ENCODE data around the gene C22orf23. TPM values are rescaled to one million over a fixed set of nuclear protein-coding genes. Genes with fewer than 3 reads are reported as not detected.

Gene C22orf23
- total RNA-seq, 1 donor from 2014 or later = 0.54 TPM

DNA sequence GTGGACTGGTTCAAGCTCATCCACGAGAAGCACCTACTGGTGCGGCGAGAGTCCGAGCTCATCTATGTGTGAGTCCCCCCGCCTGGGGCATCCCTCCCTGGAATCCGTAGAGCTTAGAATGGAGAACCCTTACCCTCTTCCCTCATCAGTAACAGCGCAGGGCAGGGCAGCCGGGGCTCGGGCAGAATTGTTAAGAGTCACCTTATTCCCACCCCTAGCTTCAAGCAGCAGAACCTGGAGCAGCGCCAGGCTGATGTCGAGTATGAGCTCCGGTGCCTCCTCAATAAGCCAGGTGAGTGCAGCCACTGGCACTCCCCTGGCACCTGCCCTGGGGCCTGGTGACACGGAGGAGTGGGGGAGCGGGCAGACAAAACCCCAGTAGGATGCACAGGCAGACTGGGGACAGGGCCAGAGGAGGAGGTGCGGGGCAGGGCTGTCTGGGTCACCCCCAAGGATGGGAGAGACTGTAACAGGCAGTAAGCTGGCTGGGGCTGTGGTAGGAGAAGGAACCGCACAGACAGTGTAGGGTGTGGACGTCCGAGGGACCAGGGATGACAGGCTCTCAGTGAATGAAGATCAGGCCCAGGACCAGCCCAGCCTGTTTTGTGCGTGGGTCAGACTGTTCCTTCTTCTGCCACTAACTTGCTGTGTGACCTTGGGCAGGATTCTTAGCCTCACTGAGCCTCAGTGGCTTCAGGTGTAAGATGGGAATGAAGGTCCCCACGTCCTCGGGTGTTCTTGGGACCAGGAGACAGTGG is 20.4 kb downstream of the C22orf23 start:
- Mint-ChIP-seq H3K4me1 (ENCODE audit: unreplicated experiment) (peaks cover 9% of the 10 kb centered on the region), H3K27ac (ENCODE audit: unreplicated experiment) (peak overlapping the region; percentile 63), H3K4me3 (ENCODE audit: unreplicated experiment) (no peak overlapping the region), H3K9me3 (ENCODE audit: unreplicated experiment) (no peaks in the 10 kb centered on the region), H3K36me3 (ENCODE audit: low read depth, unreplicated experiment) (peaks cover 31% of the 10 kb centered on the region), H3K27me3 (ENCODE audit: unreplicated experiment) (peaks cover 15% of the 10 kb centered on the region)
- DNase-seq (ENCODE audit: low spot score) = no peak
- TF ChIP-seq, protein P1, sequence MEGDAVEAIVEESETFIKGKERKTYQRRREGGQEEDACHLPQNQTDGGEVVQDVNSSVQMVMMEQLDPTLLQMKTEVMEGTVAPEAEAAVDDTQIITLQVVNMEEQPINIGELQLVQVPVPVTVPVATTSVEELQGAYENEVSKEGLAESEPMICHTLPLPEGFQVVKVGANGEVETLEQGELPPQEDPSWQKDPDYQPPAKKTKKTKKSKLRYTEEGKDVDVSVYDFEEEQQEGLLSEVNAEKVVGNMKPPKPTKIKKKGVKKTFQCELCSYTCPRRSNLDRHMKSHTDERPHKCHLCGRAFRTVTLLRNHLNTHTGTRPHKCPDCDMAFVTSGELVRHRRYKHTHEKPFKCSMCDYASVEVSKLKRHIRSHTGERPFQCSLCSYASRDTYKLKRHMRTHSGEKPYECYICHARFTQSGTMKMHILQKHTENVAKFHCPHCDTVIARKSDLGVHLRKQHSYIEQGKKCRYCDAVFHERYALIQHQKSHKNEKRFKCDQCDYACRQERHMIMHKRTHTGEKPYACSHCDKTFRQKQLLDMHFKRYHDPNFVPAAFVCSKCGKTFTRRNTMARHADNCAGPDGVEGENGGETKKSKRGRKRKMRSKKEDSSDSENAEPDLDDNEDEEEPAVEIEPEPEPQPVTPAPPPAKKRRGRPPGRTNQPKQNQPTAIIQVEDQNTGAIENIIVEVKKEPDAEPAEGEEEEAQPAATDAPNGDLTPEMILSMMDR (IDR thresholded peaks at IDR 0.05; ENCODE audit: unreplicated experiment) = no peak

DNA sequence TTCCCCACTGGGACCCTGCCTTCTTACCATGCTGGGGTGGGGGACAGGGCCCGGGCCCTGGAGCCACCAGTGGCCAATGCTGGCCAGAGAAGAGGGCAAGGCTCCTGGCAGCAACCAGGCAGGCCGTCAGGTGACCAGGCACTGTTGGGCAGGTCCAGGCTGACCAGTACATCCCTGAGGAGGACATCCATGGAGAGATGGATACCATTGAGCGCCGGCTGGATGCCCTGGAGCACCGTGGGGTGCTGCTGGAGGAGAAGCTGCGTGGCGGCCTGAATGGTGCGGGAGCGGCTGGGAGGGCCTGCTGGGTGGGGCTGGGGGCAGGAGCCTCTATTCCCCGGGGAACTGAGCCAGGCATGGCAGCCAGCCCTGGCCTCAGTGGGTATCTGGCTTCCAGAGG is 21.0 kb downstream of the C22orf23 start:
- Mint-ChIP-seq H3K4me3 (ENCODE audit: unreplicated experiment) (no peak overlapping the region), H3K27me3 (ENCODE audit: unreplicated experiment) (peaks cover 10% of the 10 kb centered on the region), H3K36me3 (ENCODE audit: low read depth, unreplicated experiment) (peaks cover 25% of the 10 kb centered on the region), H3K9me3 (ENCODE audit: unreplicated experiment) (no peaks in the 10 kb centered on the region), H3K27ac (ENCODE audit: unreplicated experiment) (no peak overlapping the region), H3K4me1 (ENCODE audit: unreplicated experiment) (peaks cover 9% of the 10 kb centered on the region)
- DNase-seq (ENCODE audit: low spot score) = no peak
- TF ChIP-seq, protein P1 (IDR thresholded peaks at IDR 0.05; ENCODE audit: unreplicated experiment) = no peak

DNA sequence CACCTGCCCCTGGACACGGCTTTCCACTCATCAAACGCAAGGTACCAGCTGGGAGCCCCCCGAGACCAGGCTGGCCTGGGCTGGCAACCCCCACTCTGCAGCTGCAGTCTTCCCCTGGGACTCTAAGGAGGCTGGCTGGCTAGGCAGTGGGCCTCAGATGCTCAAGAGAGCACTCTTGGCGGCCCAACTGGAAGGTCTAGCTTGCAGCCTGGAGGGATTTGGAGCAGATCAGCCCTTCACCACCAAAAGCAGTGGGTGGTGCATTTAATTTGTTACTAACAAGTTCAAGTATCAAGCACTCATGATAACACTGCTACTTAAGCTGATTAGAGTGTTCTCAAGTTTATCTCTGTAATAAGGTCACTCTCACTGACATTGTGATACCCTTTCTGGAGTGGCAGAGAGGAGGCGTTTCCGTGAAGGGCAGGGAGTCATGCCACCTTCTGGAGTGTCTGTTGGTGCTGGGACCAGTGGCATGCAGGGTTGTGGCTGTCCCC is 21.5 kb downstream of the C22orf23 start:
- TF ChIP-seq, protein P1 (IDR thresholded peaks at IDR 0.05; ENCODE audit: unreplicated experiment) = no peak
- Mint-ChIP-seq H3K27me3 (ENCODE audit: unreplicated experiment) (peaks cover 10% of the 10 kb centered on the region), H3K9me3 (ENCODE audit: unreplicated experiment) (no peaks in the 10 kb centered on the region), H3K36me3 (ENCODE audit: low read depth, unreplicated experiment) (peaks cover 25% of the 10 kb centered on the region), H3K4me3 (ENCODE audit: unreplicated experiment) (peak overlapping the region; percentile 37), H3K27ac (ENCODE audit: unreplicated experiment) (peak overlapping the region; percentile 26), H3K4me1 (ENCODE audit: unreplicated experiment) (peaks cover 9% of the 10 kb centered on the region)
- DNase-seq (ENCODE audit: low spot score) = no peak

DNA sequence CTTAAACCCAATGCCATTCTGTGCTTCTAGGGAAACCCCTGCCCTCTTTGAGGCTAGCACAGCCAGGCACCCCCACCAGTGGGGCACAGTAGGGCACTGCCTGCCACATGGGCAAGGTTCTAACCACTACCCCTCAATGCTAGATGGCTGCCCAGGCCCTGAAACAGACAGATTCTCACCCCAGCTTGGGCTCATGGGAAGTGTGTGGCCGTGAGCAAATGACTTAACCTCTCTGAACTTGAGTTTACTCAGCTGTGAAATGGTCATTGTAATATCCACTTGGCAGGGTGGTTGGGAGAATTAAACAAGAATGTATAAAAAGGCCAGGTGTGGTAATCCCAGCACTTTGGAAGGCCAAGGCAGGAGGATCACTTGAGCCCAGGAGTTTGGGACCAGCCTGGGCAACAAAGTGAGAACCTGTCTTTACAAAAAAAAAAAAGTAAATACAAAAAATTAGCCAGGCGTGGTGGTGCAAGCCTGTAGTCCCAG is 22.4 kb downstream of the C22orf23 start:
- H3K27me3 Mint-ChIP-seq (ENCODE audit: unreplicated experiment) = peaks cover 8% of the 10 kb centered on the region
- no peaks in the 10 kb centered on the region for H3K9me3 Mint-ChIP-seq (ENCODE audit: unreplicated experiment)
- H3K36me3 Mint-ChIP-seq (ENCODE audit: low read depth, unreplicated experiment) = peaks cover 25% of the 10 kb centered on the region
- peaks cover 9% of the 10 kb centered on the region for H3K4me1 Mint-ChIP-seq (ENCODE audit: unreplicated experiment)
- peak overlapping the region; percentile 21 for H3K27ac Mint-ChIP-seq (ENCODE audit: unreplicated experiment)
- TF ChIP-seq, protein P1 (IDR thresholded peaks at IDR 0.05; ENCODE audit: unreplicated experiment) = no peak
- H3K4me3 Mint-ChIP-seq (ENCODE audit: unreplicated experiment) = no peak overlapping the region
- no peak for DNase-seq (ENCODE audit: low spot score)
